OCI-LY3 (cell line): ENCODE results near the gene LDLRAD4.

Source experiments
- EZH2phosphoT487 ChIP-seq: fragments of 200-600 bp; shearing (Covaris generic); IDR thresholded peaks from 2 replicates; pipeline ENCODE4 v1.6.1; 2018; ENCODE audit warnings: antibody characterized with exemption, mixed run types, low read depth
- TF ChIP-seq, protein P1 (sequence below): fragments of 200-600, 300-600 bp; sonication (generic); IDR thresholded peaks from 2 replicates; pipeline ENCODE4 v1.5.1; 2014; ENCODE audit warnings: antibody characterized with exemption, low read length, low read depth

DNA sequence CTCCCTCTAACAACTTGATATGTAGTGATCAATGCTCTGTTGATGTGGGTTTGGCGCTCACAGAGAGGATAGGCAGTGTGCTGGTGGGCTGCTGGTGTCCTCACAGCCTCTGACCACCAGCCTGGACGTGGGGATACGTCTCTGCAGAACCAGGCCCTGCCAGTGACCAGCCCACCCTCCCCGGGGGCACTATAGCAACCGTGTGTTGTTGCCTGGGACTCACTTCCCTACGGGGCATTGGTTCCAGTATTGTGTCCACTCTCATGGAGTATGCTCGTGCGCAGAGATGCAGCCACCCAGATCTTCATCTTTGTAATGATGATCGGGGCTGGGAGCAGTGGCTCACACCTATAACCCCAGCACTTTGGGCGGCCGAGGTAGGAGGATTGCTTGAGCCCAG, 180.1 kb downstream of the LDLRAD4 start:
- TF ChIP-seq, protein P1, sequence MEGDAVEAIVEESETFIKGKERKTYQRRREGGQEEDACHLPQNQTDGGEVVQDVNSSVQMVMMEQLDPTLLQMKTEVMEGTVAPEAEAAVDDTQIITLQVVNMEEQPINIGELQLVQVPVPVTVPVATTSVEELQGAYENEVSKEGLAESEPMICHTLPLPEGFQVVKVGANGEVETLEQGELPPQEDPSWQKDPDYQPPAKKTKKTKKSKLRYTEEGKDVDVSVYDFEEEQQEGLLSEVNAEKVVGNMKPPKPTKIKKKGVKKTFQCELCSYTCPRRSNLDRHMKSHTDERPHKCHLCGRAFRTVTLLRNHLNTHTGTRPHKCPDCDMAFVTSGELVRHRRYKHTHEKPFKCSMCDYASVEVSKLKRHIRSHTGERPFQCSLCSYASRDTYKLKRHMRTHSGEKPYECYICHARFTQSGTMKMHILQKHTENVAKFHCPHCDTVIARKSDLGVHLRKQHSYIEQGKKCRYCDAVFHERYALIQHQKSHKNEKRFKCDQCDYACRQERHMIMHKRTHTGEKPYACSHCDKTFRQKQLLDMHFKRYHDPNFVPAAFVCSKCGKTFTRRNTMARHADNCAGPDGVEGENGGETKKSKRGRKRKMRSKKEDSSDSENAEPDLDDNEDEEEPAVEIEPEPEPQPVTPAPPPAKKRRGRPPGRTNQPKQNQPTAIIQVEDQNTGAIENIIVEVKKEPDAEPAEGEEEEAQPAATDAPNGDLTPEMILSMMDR: no peak
- TF ChIP-seq EZH2phosphoT487: no peak
